H9 (cell line): ENCODE data around the gene SSH3. TPM values are rescaled to one million over a fixed set of nuclear protein-coding genes. Genes with fewer than 3 reads are reported as not detected.

ENCODE experiments used
- DNase-seq: peaks from one replicate; pipeline ENCODE4 v3.0.0-alpha.2; 2017
- H2AFZ ChIP-seq: one replicate; pipeline ENCODE4 v1.6.1; 2013; ENCODE audit warnings: mild to moderate bottlenecking, low read length, control low read depth, moderate library complexity
- H2AK5ac ChIP-seq: 2 replicates; pipeline ENCODE4 v1.6.1; 2013; ENCODE audit warnings: low read length, control low read depth, mixed read lengths; ENCODE audit not compliant: insufficient read length
- H2BK120ac ChIP-seq: one replicate; pipeline ENCODE4 v1.6.1; 2013; ENCODE audit warnings: low read depth, mild to moderate bottlenecking, low read length, control low read depth, inconsistent platforms; ENCODE audit not compliant: poor library complexity, severe bottlenecking
- H2BK12ac ChIP-seq: 2 replicates; pipeline ENCODE4 v1.6.1; 2013; ENCODE audit warnings: low read length, control low read depth, mixed read lengths, low read depth; ENCODE audit not compliant: insufficient read length
- H2BK15ac ChIP-seq: 2 replicates; pipeline ENCODE4 v1.6.1; 2013; ENCODE audit warnings: low read depth, low read length, control low read depth
- H2BK20ac ChIP-seq: one replicate; pipeline ENCODE4 v1.6.1; 2013; ENCODE audit warnings: low read depth, mild to moderate bottlenecking, low read length, control low read depth, inconsistent platforms; ENCODE audit not compliant: poor library complexity, severe bottlenecking
- H2BK5ac ChIP-seq: 2 replicates; pipeline ENCODE4 v1.6.1; 2013; ENCODE audit warnings: low read length, control low read depth, mixed read lengths; ENCODE audit not compliant: insufficient read length
- H3K14ac ChIP-seq: 2 replicates; pipeline ENCODE4 v1.6.1; 2013; ENCODE audit warnings: low read length, control low read depth; ENCODE audit not compliant: insufficient read depth
- H3K18ac ChIP-seq: 2 replicates; pipeline ENCODE4 v1.6.1; 2013; ENCODE audit warnings: low read depth, mild to moderate bottlenecking, mixed read lengths, low read length, control low read depth; ENCODE audit not compliant: insufficient read length
- H3K23ac ChIP-seq: 2 replicates; pipeline ENCODE4 v1.6.1; 2013; ENCODE audit warnings: low read length, control low read depth, mixed read lengths, low read depth; ENCODE audit not compliant: insufficient read length
- H3K23me2 ChIP-seq: 2 replicates; pipeline ENCODE4 v1.6.1; 2013; ENCODE audit warnings: low read depth, mild to moderate bottlenecking, mixed read lengths, low read length, control low read depth; ENCODE audit not compliant: insufficient read length, poor library complexity, severe bottlenecking
- H3K27ac ChIP-seq: 2 replicates; pipeline ENCODE4 v1.5.1; 2013; ENCODE audit warnings: low read length, control low read depth, mixed read lengths, low read depth; ENCODE audit not compliant: insufficient read length
- H3K27me3 ChIP-seq: 2 replicates; pipeline ENCODE4 v1.6.1; 2013; ENCODE audit warnings: low read length, control low read depth, inconsistent platforms; ENCODE audit not compliant: insufficient read depth
- H3K4ac ChIP-seq: 2 replicates; pipeline ENCODE4 v1.6.1; 2013; ENCODE audit warnings: low read depth, mild to moderate bottlenecking, control low read depth, inconsistent platforms, low read length, moderate library complexity
- H3K4me1 ChIP-seq: 2 replicates; pipeline ENCODE4 v1.6.1; 2013; ENCODE audit warnings: low read length, control low read depth, inconsistent platforms; ENCODE audit not compliant: insufficient read depth
- H3K4me2 ChIP-seq: 2 replicates; pipeline ENCODE4 v1.6.1; 2013; ENCODE audit warnings: low read length, control low read depth, mixed read lengths; ENCODE audit not compliant: insufficient read length, insufficient read depth
- H3K56ac ChIP-seq: 2 replicates; pipeline ENCODE4 v1.6.1; 2013; ENCODE audit warnings: low read depth, mild to moderate bottlenecking, mixed read lengths, low read length, control low read depth; ENCODE audit not compliant: insufficient read length
- H3K79me1 ChIP-seq: 2 replicates; pipeline ENCODE4 v1.6.1; 2013; ENCODE audit warnings: low read depth, mild to moderate bottlenecking, moderate library complexity, low read length, control low read depth, inconsistent platforms; ENCODE audit not compliant: insufficient read depth, poor library complexity, severe bottlenecking
- H3K79me2 ChIP-seq: 2 replicates; pipeline ENCODE4 v1.6.1; 2013; ENCODE audit warnings: low read length, control low read depth, inconsistent platforms; ENCODE audit not compliant: insufficient read depth
- H3K9ac ChIP-seq: 2 replicates; pipeline ENCODE4 v1.6.1; 2013; ENCODE audit warnings: low read length, control low read depth, mixed read lengths; ENCODE audit not compliant: insufficient read length; ENCODE audit errors: extremely low read depth
- H3K9me3 ChIP-seq: one replicate; pipeline ENCODE4 v1.6.1; 2013; ENCODE audit warnings: low read depth, low read length, inconsistent platforms; ENCODE audit not compliant: control insufficient read depth
- H3T11ph ChIP-seq: one replicate; pipeline ENCODE4 v1.6.1; 2013; ENCODE audit warnings: mild to moderate bottlenecking, low read length, control low read depth, inconsistent platforms
- H4K20me1 ChIP-seq: one replicate; pipeline ENCODE4 v1.6.1; 2013; ENCODE audit not compliant: control insufficient read depth, insufficient read length, insufficient read depth
- H4K5ac ChIP-seq: 2 replicates; pipeline ENCODE4 v1.6.1; 2013; ENCODE audit warnings: low read depth, mild to moderate bottlenecking, mixed read lengths, low read length, control low read depth; ENCODE audit not compliant: insufficient read length
- H4K8ac ChIP-seq: replicated peaks from 2 replicates; pipeline ENCODE4 v1.6.1; 2013; ENCODE audit warnings: low read length, control low read depth, mixed read lengths, low read depth; ENCODE audit not compliant: insufficient read length
- H4K91ac ChIP-seq: 2 replicates; pipeline ENCODE4 v1.6.1; 2013; ENCODE audit warnings: low read depth, mild to moderate bottlenecking, moderate library complexity, mixed read lengths, low read length, control low read depth; ENCODE audit not compliant: insufficient read length
- H3K27ac Mint-ChIP-seq, 3 experiments: 2 replicates in 2 of 3; 3 replicates in 1 of 3; pipeline ENCODE4 v1.8.0; 2020 to 2021; ENCODE audit warnings: mixed read lengths in 3 of 3, mild to moderate bottlenecking in 1 of 3, moderate library complexity in 1 of 3
- H3K27me3 Mint-ChIP-seq: 2 replicates; pipeline ENCODE4 v1.8.0; 2021; ENCODE audit warnings: low read depth, mild to moderate bottlenecking, moderate library complexity, mixed read lengths
- H3K36me3 Mint-ChIP-seq, 3 experiments: 2 replicates in 2 of 3; 3 replicates in 1 of 3; pipeline ENCODE4 v1.8.0; 2020 to 2021; ENCODE audit warnings: low read depth in 3 of 3, mixed read lengths in 3 of 3; ENCODE audit not compliant: insufficient read depth in 1 of 3
- H3K4me1 Mint-ChIP-seq, 2 experiments: 2 replicates each; pipeline ENCODE4 v1.8.0; 2020; ENCODE audit warnings: mixed read lengths in 2 of 2
- H3K4me3 Mint-ChIP-seq, 2 experiments: 2 replicates in 1 of 2; 3 replicates in 1 of 2; pipeline ENCODE4 v1.8.0; 2020 to 2021; ENCODE audit warnings: mild to moderate bottlenecking in 2 of 2, mixed read lengths in 2 of 2, moderate library complexity in 1 of 2
- H3K9me3 Mint-ChIP-seq, 2 experiments: 2 replicates in 1 of 2; 3 replicates in 1 of 2; pipeline ENCODE4 v1.8.0; 2020; ENCODE audit warnings: mild to moderate bottlenecking in 2 of 2, mixed read lengths in 2 of 2, moderate library complexity in 1 of 2
- WGBS: extraction: QIAGEN DNeasy Blood & Tissue Kit; methylation state at CpG from one replicate; pipeline ENCODE4 v1.1.7; 2013; ENCODE audit warnings: missing lambda C conversion rate, low lambda C conversion rate, mixed read lengths; ENCODE audit not compliant: insufficient read length; ENCODE audit errors: extremely low coverage; 5-methylcytosine and 5-hydroxymethylcytosine counted together
- total RNA-seq: library from RNA; stranded (reverse); gene quantifications from 2 replicates; pipeline ENCODE4 v1.2.1, GENCODE V29; 2021
- TF ChIP-seq, protein P1 (sequence below): fragments of 200-600 bp; sonication (generic); conservative IDR thresholded peaks from 3 replicates; pipeline ENCODE4 v1.8.0; 2021; ENCODE audit warnings: antibody characterized with exemption, mild to moderate bottlenecking

SSH3 gene
- total RNA-seq, 1 experiment from 2014 or later: 42.2 TPM

DNA sequence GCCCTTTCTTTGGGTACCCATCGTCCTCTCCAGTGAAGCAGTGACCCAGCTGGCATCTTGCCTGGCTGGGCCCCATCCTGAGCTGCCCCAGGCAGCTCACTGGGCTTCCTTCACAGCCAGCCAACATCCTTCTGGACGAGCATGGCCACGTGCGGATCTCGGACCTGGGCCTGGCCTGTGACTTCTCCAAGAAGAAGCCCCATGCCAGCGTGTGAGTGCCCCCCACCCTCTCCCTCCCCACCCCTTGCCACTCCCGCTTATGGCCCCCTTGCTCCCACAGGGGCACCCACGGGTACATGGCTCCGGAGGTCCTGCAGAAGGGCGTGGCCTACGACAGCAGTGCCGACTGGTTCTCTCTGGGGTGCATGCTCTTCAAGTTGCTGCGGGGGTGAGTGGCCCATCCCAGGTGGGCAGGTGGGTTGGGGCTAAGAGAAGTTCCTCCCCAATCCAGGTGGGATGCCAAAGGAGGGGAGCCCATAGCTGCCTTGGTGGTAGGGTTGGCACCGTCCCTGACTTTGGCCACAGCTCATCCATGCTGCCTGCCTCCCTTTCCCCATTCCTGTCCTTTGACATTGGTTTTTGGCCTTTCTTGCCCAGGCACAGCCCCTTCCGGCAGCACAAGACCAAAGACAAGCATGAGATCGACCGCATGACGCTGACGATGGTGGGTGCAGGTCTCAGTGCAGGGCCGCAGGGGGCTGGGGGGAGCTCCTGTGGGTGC, 21.0 kb upstream of the SSH3 start:
- Histone ChIP-seq H3K4me2 (no peak overlapping the region), H4K8ac (no peak overlapping the region), H4K91ac (no peak overlapping the region), H3K79me2 (no peaks in the 10 kb centered on the region), H4K5ac (no peak overlapping the region), H3K18ac (no peak overlapping the region), H3K27ac (no peak overlapping the region), H3K23me2 (no peaks in the 10 kb centered on the region), H3K27me3 (no peaks in the 10 kb centered on the region), H3K4ac (no peak overlapping the region), H2BK12ac (no peak overlapping the region), H3K9me3 (no peaks in the 10 kb centered on the region), H3K4me1 (peaks cover under 1% of the 10 kb centered on the region; the same call in 1 of the 2 replicates), H4K20me1 (no peaks in the 10 kb centered on the region), H2AK5ac (no peak overlapping the region), H3T11ph (no peak overlapping the region), H3K23ac (no peak overlapping the region), H2BK5ac (no peak overlapping the region), H2BK15ac (no peak overlapping the region), H3K14ac (no peak overlapping the region), H3K9ac (no peak overlapping the region), H3K79me1 (no peaks in the 10 kb centered on the region), H2BK120ac (no peak overlapping the region), H2AFZ (no peak overlapping the region), H2BK20ac (no peak overlapping the region), H3K56ac (no peak overlapping the region)
- Mint-ChIP-seq H3K27ac (no peak overlapping the region), H3K27me3 (no peaks in the 10 kb centered on the region; the same call in 1 of the 2 replicates), H3K4me3 (no peak overlapping the region), H3K36me3 (peaks cover 19 to 63% (median 55%) of the 10 kb centered on the region in 3 experiments; a peak in 6 of 7 replicates), H3K4me1 (peaks cover 6 to 11% of the 10 kb centered on the region in 2 experiments), H3K9me3 (no peaks in the 10 kb centered on the region; a peak in 1 of 5 replicates)
- TF ChIP-seq, protein P1, sequence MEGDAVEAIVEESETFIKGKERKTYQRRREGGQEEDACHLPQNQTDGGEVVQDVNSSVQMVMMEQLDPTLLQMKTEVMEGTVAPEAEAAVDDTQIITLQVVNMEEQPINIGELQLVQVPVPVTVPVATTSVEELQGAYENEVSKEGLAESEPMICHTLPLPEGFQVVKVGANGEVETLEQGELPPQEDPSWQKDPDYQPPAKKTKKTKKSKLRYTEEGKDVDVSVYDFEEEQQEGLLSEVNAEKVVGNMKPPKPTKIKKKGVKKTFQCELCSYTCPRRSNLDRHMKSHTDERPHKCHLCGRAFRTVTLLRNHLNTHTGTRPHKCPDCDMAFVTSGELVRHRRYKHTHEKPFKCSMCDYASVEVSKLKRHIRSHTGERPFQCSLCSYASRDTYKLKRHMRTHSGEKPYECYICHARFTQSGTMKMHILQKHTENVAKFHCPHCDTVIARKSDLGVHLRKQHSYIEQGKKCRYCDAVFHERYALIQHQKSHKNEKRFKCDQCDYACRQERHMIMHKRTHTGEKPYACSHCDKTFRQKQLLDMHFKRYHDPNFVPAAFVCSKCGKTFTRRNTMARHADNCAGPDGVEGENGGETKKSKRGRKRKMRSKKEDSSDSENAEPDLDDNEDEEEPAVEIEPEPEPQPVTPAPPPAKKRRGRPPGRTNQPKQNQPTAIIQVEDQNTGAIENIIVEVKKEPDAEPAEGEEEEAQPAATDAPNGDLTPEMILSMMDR: no peak
- no peak for DNase-seq
- WGBS: no CpG with 5 or more reads among the region's 20 CpGs
